Keratinocyte (primary cell): ENCODE measurements around the gene TCTN1. TPM values are rescaled to one million over a fixed set of nuclear protein-coding genes. Genes with fewer than 3 reads are reported as not detected.
A peak's percentile ranks its signal among the peaks of the same experiment; 100 is the strongest.
"Not testable (repeated sequence)": the region's sequence is repeated elsewhere in the genome, so short reads cannot be mapped to it uniquely, and the experiment has no call there.

Experiments
- DNase-seq: peaks from one replicate; pipeline ENCODE4 v3.0.0-alpha.2; 2011; ENCODE audit warnings: low read depth, missing footprints, low spot score
- FAIRE-seq: peaks from 2 replicates; lab custom pipeline; 2011; peaks lifted over from hg19 to GRCh38; lab: Jason Lieb, UNC
- H2AFZ ChIP-seq: 2 replicates; pipeline ENCODE4 v1.6.0; 2012; ENCODE audit warnings: low read length, control low read depth, inconsistent platforms; ENCODE audit not compliant: control insufficient read depth
- H3K27ac ChIP-seq: 2 replicates; pipeline ENCODE4 v1.5.1; 2011; ENCODE audit warnings: low read length; ENCODE audit not compliant: control insufficient read depth, insufficient read depth
- H3K27me3 ChIP-seq: 3 replicates; pipeline ENCODE4 v1.6.0; 2011; ENCODE audit warnings: low read length; ENCODE audit not compliant: control insufficient read depth, insufficient read depth; ENCODE audit errors: extremely low read depth
- H3K36me3 ChIP-seq, 2 experiments: 2 replicates in 1 of 2; 3 replicates in 1 of 2; pipeline ENCODE4 v1.5.1; 2011; ENCODE audit warnings: low read length in 2 of 2, mild to moderate bottlenecking in 1 of 2; ENCODE audit not compliant: control insufficient read depth in 2 of 2, insufficient read depth in 2 of 2; ENCODE audit errors: extremely low read depth in 1 of 2
- H3K4me1 ChIP-seq: 3 replicates; pipeline ENCODE4 v1.5.1; 2011; ENCODE audit warnings: low read length; ENCODE audit not compliant: control insufficient read depth, insufficient read depth; ENCODE audit errors: extremely low read depth
- H3K4me2 ChIP-seq: 3 replicates; pipeline ENCODE4 v1.6.0; 2011; ENCODE audit warnings: low read depth, low read length; ENCODE audit not compliant: control insufficient read depth, insufficient read depth; ENCODE audit errors: extremely low read depth
- H3K4me3 ChIP-seq, 3 experiments: fragments of 200-600 bp in 1 of 3; sonication (generic) in 1 of 3; 2 replicates in 2 of 3; 3 replicates in 1 of 3; pipeline ENCODE4 v1.5.1; 2011 to 2016; ENCODE audit warnings: low read length in 3 of 3, mild to moderate bottlenecking in 3 of 3, control low read depth in 2 of 3, inconsistent platforms in 1 of 3, low read depth in 1 of 3, mixed read lengths in 1 of 3, mixed run types in 1 of 3, moderate library complexity in 1 of 3; ENCODE audit not compliant: control insufficient read depth in 2 of 3, insufficient read depth in 2 of 3; ENCODE audit errors: extremely low read depth in 1 of 3
- H3K79me2 ChIP-seq: 2 replicates; pipeline ENCODE4 v1.6.0; 2012; ENCODE audit warnings: low read length; ENCODE audit not compliant: control insufficient read depth, insufficient read depth
- H3K9ac ChIP-seq: 3 replicates; pipeline ENCODE4 v1.6.0; 2011; ENCODE audit warnings: low read length; ENCODE audit not compliant: control insufficient read depth, insufficient read depth; ENCODE audit errors: extremely low read depth
- H3K9me1 ChIP-seq: 3 replicates; pipeline ENCODE4 v1.6.0; 2011; ENCODE audit warnings: low read length; ENCODE audit not compliant: control insufficient read depth, insufficient read depth; ENCODE audit errors: extremely low read depth
- H3K9me3 ChIP-seq: 2 replicates; pipeline ENCODE4 v1.5.1; 2012; ENCODE audit warnings: low read depth, low read length; ENCODE audit not compliant: control insufficient read depth
- H4K20me1 ChIP-seq: 3 replicates; pipeline ENCODE4 v1.6.0; 2011; ENCODE audit warnings: low read length; ENCODE audit not compliant: control insufficient read depth, insufficient read depth; ENCODE audit errors: extremely low read depth
- CTCF ChIP-seq, 3 experiments: IDR thresholded peaks in 1 of 3; conservative IDR thresholded peaks in 1 of 3; optimal IDR thresholded peaks in 1 of 3; 2 replicates in 2 of 3; 3 replicates in 1 of 3; pipeline versions ENCODE3 to v1.5.1; 2011; ENCODE audit warnings: low read length in 3 of 3, mild to moderate bottlenecking in 3 of 3, moderate library complexity in 2 of 3, control low read depth in 1 of 3, inconsistent platforms in 1 of 3; ENCODE audit not compliant: insufficient read depth in 2 of 3; ENCODE audit errors: extremely low read depth in 1 of 3
- EZH2 ChIP-seq: IDR thresholded peaks from one replicate; pipeline ENCODE4 v1.6.1; 2012; ENCODE audit warnings: inconsistent platforms, mild to moderate bottlenecking, low read length, moderate library complexity
- dilution Hi-C: fragments of 300-500 bp; cut with MboI; formaldehyde crosslinking; loops from one replicate; pipeline ENCODE4 v1.7.0; 2020; ENCODE audit warnings: low sequenced_read_pairs; ENCODE audit not compliant: extremely low pct_ligation_motif_present
- polyA plus RNA-seq, 5 experiments: library from polyadenylated mRNA; depleted of rRNA in 3 of 5; stranded (reverse) in 3 of 5; stranded (forward) in 1 of 5; unstranded in 1 of 5; fragments of >200 nt; gene quantifications; 1 replicate in 1 of 5; 2 replicates in 3 of 5; 3 replicates in 1 of 5; pipeline versions ENCODE4 v1.2.1 to v1.2.3, GENCODE V29; 2011 to 2012; ENCODE audit warnings: missing spikeins in 2 of 5, low read depth in 1 of 5, low replicate concordance in 1 of 5

Gene TCTN1
- polyA plus RNA-seq, 1 donor (not counting 4 experiments of a cell fraction or from before 2014, with no cell fraction given): 30.6 TPM

GRCh38 chr12:110574044-110574443 lies 39.9 kb upstream of the TCTN1 start:
- H3K9me3 ChIP-seq: peaks cover 1% of the 10 kb centered on the region
- H3K27ac ChIP-seq: peak overlapping the region; percentile 1
- H2AFZ ChIP-seq: no peak overlapping the region
- H3K9ac ChIP-seq: no peak overlapping the region
- H3K36me3 ChIP-seq: no peaks in the 10 kb centered on the region
- no peaks in the 10 kb centered on the region for H3K9me1 ChIP-seq
- FAIRE-seq: no peak
- peaks cover 74% of the 10 kb centered on the region for H3K79me2 ChIP-seq
- H4K20me1 ChIP-seq: no peaks in the 10 kb centered on the region
- no peak for TF ChIP-seq CTCF (optimal IDR thresholded peaks at IDR 0.05 in 1 of 3, IDR thresholded peaks at IDR 0.05 in 1 of 3, conservative IDR thresholded peaks at IDR 0.05 in 1 of 3; ENCODE audit: extremely low read depth in 1 of 3, insufficient read depth in 2 of 3, low read length in 3 of 3)
- TF ChIP-seq EZH2: no peak
- no peaks in the 10 kb centered on the region for H3K27me3 ChIP-seq
- no peak overlapping the region for H3K4me3 ChIP-seq
- H3K4me2 ChIP-seq: no peak overlapping the region
- dilution Hi-C loops: no loop called here
- peaks cover 39% of the 10 kb centered on the region for H3K4me1 ChIP-seq
- no peak for DNase-seq

- H3K27ac ChIP-seq: peak overlapping the region; percentile 1
- H3K4me3 ChIP-seq, DNase-seq, H3K36me3 ChIP-seq, H3K27me3 ChIP-seq, H3K9me1 ChIP-seq, H3K9ac ChIP-seq, H3K9me3 ChIP-seq, H4K20me1 ChIP-seq, FAIRE-seq, dilution Hi-C loops, H2AFZ ChIP-seq, H3K4me2 ChIP-seq: not testable (repeated sequence)
- H3K79me2 ChIP-seq: peaks cover 74% of the 10 kb centered on the region
- peaks cover 42% of the 10 kb centered on the region for H3K4me1 ChIP-seq
These were observed 39.2 kb upstream of the TCTN1 start for GRCh38 chr12:110574717-110575230.

- Histone ChIP-seq H4K20me1 (no peaks in the 10 kb centered on the region), H3K9me3 (peaks cover 1% of the 10 kb centered on the region), H3K79me2 (peaks cover 78% of the 10 kb centered on the region), H3K9ac (no peak overlapping the region), H3K4me3 (no peak overlapping the region), H3K4me1 (peaks cover 46% of the 10 kb centered on the region), H3K4me2 (peak overlapping the region; percentile 37), H3K36me3 (no peaks in the 10 kb centered on the region), H3K27ac (peak overlapping the region; percentile 36), H3K9me1 (no peaks in the 10 kb centered on the region), H3K27me3 (no peaks in the 10 kb centered on the region), H2AFZ (no peak overlapping the region)
- FAIRE-seq (no peak), DNase-seq (no peak)
- TF ChIP-seq CTCF (optimal IDR thresholded peaks at IDR 0.05 in 1 of 3, IDR thresholded peaks at IDR 0.05 in 1 of 3, conservative IDR thresholded peaks at IDR 0.05 in 1 of 3; ENCODE audit: extremely low read depth in 1 of 3, insufficient read depth in 2 of 3, low read length in 3 of 3): no peak
- no peak for TF ChIP-seq EZH2
- dilution Hi-C loops: no loop called here
These were observed 38.6 kb upstream of the TCTN1 start for GRCh38 chr12:110575326-110575725.
